Activated CD8-positive, alpha-beta memory T cell treated with anti-CD3 and anti-CD28 coated beads for 4 hours (primary cell): ENCODE measurements around the gene SAA2.
"Not testable (repeated sequence)": the region's sequence is repeated elsewhere in the genome, so short reads cannot be mapped to it uniquely, and the experiment has no call there.

Experiments used
- DNase-seq, 2 donors: peaks; one replicate each; pipeline ENCODE4 v3.0.0-alpha.2; 2020; ENCODE audit warnings: low read depth in 2 of 2

SAA2 gene

DNA sequence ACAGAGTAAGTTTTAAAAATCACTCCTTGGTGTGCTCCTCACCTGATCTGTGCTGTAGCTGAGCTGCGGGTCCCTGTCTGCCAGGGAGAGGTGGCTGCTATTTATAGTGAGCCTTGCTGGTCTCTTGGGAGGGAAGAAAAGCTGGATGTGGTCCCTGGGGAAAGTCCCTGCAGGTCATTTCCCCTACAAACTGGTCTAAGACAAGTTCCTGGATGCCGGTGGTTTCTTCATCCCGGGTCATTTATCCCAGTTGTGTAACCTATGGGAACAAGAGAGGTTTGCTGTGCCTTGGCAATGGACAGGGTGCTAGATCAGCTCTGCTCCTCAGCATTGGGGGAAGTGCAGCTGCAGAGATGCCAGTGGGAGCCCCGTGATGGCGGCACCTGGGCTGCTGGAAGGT is at the start of gene SAA2:
TSS of gene SAA2 (minus strand) at position 108 of the 400 bp plus-strand sequence. CDS start 657 bp downstream, outside the sequence.
- no peak for DNase-seq

DNA sequence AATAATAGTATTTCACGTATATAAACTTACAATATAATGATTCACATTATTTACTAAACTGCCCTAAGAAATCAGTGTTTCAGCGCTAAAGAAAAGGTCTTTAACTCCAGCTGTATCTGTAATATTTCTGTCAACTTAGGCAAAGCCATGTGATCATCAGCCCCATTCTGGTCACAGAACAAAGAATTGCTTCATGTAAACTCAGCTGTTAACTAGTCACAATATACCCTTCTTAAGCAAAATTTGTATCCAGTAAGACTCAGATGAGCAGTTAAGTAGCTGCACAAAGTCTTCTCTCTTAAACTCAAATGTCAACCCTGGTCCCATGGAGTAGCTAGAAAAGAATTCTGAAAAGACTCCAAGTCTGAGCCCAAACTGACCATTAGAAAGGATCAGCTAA is 46.8 kb upstream of the SAA2 start:
- no peak for DNase-seq

- no peak for DNase-seq
Measured at GRCh38 chr11:18294862-18295261, 46.4 kb upstream of the SAA2 start.

DNA sequence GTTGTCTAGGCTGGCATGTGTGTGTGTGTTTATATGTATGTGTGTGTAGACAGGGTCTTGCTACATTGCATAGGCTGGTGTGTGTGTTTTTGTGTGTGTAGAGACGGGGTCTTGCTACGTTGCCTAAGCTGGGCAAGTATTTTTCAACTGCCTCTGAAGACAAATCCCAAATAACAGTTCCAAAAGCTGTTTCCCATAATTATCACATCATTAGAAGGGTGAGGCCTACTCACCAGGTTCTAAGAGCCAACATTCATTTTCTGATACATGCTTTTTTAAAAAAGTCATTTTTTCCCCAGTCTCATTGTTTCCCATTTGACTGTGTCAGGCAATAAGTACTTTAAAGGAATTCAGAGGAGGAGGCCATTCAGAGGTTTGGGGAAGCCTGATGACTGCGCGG is 40.4 kb upstream of the SAA2 start:
- no peak for DNase-seq

DNA sequence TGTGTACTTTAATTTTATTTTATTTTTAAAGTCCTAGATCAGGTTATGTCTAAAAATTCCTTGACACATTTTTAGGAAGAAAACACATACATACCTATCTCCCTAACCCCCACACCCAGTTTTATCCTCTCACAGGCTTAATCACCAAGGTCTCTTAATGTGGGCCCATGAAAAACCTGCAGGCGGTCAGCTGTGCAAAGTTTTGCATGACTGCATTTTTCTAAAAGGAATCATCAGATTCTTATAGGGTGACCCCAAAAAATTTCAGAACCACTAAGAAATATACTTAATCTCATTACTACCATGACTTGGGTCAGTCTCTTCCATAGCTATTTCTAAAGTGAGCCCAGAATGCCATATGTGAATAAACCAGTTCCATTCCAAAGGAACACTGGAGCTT is 37.4 kb upstream of the SAA2 start:
- no peak for DNase-seq

GRCh38 chr11:18282626-18283025 is 34.2 kb upstream of the SAA2 start:
- DNase-seq = no peak

DNA sequence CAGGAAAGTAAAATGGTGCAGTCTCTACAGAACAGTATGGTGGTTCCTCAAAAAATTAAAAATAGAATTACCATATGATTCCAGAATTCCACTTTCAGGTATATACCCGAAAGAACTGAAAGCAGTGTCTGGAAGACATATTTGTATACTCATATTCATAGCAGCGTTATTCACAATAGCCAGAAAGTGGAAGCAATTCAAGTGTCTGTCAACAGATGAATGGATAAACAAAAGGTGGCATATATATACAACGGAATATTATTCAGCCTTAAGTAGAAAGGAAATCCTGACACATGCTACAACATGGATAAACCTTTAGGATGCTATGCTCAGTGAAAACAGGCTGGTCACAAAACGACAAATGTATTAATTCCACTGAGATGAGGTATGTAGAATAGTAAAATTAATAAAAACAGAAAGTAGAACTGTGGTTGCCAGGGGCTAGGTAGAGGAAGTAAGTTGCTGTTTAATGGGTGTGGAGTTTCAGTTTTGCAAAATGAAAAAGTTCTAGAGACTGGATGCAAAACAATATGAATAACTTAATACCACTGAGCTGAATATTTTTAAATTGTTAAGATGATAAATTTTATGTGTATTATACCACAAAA is 32.1 kb upstream of the SAA2 start:
- DNase-seq = no peak

- DNase-seq = no peak
Measured at GRCh38 chr11:18277565-18278271, 29.2 kb upstream of the SAA2 start.

- DNase-seq = no peak
Measured at GRCh38 chr11:18271206-18271605, 22.7 kb upstream of the SAA2 start.

DNA sequence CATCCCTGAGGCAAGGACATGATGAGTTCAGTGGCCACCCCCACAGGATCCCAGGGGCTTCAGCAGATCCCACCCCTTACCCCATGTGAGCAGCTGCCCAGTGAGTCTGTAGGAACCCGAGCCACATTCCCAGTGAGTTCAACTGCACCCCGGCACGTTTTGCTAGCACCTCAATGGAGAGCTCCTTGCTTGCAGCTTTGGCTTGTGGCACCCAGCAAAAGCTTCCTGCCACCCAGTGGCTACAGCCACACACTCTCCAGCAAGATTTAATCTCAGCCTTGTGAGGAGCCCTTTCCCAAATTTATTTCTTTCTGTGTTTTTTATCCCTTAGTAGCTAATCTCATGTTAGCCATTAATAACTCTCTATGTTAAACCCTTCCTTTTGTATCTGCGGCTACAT is 21.6 kb upstream of the SAA2 start:
- no peak for DNase-seq

GRCh38 chr11:18269252-18269651 is 20.8 kb upstream of the SAA2 start:
- DNase-seq = not testable (repeated sequence)

DNA sequence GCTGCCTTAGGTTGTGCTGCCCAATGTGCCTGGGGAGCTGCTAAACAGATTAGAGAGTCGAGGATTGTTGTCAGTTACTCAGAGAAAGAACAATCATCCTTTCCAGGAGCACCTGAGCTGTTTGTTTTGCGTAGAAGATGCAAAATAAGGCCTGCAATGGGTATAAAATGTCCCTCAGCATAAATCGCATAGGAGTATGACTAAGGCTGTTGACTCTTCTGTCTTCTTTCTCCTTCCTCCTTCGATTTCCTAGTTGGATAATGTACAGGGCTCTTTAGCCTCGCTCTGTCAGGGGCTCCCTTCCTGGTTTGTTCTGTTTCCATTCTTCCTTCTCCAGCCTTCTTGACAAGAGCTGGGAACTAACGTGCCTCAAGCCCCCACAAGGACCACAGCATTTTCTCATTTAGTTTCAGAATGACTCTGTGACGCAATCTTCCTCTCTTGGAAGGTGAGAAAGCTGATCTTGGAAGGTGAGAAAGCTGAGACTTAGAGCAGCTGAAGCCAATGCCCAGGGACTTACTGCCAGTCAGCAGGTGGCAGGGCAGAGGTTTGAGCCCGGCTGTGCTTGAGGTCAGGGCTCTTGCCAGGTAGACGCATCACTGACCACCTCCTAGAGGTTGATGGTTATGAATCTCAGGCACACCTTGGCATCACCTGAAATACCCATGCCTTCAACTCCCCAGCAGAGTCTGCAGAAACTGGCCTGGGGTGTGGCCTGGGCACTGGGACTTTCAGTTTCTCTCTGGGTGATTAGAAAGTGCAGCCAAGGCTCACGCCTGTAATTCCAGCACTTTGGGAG is 19.1 kb upstream of the SAA2 start:
- not testable (repeated sequence) for DNase-seq

GRCh38 chr11:18265949-18266348 is 17.5 kb upstream of the SAA2 start, which contains the start of gene SAA1:
Gene SAA1 (plus strand): TSS chr11:18266264. CDS start chr11:18266888, 624 bp downstream.
- DNase-seq = no peak

GRCh38 chr11:18264677-18265555 is 16.4 kb upstream of the SAA2 start:
- DNase-seq = no peak

- no peak for DNase-seq
Measured at GRCh38 chr11:18264035-18264434, 15.6 kb upstream of the SAA2 start.

DNA sequence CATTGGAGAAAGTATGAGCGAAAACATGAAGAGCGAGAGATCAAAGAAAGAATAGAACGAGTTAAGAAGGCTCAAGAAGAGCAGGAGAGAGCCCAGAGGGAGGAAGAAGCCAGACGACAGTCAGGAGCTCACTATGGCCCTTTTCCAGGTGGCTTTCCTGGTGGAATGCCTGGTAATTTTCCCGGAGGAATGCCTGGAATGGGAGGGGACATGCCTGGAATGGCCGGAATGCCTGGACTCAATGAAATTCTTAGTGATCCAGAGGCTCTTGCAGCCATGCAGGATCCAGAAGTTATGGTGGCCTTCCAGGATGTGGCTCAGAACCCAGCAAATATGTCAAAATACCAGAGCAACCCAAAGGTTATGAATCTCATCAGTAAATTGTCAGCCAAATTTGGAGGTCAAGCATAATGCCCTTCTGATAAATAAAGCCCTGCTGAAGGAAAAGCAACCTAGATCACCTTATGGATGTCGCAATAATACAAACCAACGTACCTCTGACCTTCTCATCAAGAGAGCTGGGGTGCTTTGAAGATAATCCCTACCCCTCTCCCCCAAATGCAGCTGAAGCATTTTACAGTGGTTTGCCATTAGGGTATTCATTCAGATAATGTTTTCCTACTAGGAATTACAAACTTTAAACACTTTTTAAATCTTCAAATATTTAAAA is 14.3 kb upstream of the SAA2 start:
- not testable (repeated sequence) for DNase-seq

DNA sequence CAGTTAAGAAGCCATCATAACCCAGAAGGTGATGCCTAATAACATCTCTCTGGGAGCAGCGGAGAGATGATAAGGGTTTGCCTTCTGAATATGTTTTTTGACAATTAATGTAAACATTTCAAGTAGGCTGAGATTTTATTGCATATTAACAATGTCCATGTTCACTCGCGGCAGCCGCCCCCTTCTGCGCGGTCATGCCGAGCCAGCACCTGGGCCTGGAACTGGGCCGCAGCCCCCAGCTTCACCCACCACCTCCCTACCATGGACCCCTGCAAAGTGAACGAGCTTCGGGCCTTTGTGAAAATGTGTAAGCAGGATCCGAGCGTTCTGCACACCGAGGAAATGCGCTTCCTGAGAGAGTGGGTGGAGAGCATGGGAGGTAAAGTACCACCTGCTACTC is 13.3 kb upstream of the SAA2 start:
- no peak for DNase-seq

DNA sequence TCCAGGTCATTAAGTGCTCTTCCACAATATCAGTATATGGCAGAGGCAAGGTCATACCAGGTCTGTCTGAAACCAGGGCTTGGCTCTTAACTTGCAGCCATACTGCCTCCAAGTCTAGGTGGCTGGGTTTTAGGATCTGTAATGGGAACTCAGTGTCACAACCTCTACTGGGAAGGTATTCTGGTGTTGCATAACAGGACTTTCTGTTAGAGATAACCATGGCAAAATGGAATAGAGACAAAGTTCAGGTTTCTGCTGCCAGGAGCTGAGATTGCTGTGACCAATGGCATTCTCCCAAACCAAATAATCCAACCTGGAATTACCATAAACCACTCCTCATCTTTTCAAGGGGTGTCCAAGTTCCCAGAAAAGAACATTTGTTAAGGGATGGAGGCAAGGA is 10.8 kb upstream of the SAA2 start:
- DNase-seq = no peak

GRCh38 chr11:18254781-18255361 is 6.4 kb upstream of the SAA2 start:
- DNase-seq = no peak

DNA sequence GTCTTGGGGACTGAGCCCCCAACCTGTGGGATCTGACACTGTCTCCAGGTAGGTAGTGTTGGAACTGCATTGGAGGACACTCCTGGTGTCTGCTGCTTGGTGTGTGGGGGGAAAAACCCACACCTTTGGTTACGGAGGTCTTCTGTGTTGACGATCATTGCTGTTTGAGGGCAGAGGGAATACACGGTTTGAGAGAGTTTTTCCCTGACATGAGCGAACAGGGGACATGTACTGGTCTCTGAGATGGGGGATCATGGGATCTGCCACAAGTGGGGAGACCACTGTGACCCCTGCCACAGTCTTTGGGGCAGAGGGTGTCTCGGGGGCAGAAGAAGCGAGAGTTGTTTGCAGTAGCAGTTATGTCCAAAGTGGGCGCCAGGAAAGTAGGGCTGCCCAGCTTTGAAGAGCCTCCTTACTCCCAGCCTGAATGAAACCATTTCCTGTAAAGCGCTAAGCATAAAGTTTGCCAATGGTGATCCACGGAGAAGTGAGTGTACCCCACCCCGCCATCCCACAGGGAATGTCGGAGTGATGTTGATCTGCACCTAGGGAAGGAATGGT is 5.4 kb upstream of the SAA2 start:
- DNase-seq = no peak
